ENCODE data around the gene TMEM106A.
"Not testable (repeated sequence)": the region's sequence is repeated elsewhere in the genome, so short reads cannot be mapped to it uniquely, and the experiment has no call there.

The TMEM106A gene

DNA sequence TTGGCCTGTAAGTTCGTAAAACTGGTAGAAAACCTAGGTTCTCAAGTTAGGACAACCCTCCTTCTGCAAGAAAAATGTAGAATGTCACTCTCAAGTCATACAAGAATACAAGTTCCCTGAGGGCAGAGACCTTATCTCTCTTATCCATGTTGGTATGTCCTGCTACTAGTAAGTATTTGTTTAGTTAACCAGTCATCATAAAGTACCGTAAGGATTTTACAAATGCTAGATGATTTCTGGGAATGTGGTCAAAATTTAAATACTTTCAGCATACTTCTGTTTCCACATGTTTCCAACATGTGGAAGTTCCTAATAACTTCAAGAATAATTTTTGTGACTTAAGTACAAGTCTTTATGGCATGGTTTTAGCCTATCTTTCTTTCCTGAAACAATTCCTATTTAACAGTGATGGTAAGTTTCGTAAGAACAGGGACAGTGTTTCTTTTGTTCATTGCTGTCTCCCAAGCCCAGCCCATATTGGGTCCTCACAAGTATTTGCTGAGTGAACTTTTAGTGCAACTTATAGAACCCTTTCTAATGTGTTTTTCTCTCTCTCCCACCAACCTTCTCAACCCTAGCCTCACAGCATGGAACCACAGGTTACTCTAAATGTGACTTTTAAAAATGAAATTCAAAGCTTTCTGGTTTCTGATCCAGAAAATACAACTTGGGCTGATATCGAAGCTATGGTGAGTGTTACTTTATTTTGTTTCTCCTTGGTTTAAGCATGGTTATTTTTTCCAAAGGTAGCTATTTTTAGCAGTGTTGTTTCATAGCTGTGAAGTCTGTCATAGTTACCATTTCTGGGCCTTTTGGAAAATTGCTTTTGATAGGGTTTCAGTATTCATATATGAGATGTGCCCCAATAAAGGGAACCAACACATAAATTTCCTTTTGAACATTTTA lies 36.2 kb upstream of the TMEM106A start:
- H3K27ac ChIP-seq: no peak overlapping the region; the same call in 1 of the 2 replicates
- TF ChIP-seq ZFX (IDR thresholded peaks at IDR 0.05; ENCODE audit: borderline replicate concordance): no peak
- TF ChIP-seq, protein P1, sequence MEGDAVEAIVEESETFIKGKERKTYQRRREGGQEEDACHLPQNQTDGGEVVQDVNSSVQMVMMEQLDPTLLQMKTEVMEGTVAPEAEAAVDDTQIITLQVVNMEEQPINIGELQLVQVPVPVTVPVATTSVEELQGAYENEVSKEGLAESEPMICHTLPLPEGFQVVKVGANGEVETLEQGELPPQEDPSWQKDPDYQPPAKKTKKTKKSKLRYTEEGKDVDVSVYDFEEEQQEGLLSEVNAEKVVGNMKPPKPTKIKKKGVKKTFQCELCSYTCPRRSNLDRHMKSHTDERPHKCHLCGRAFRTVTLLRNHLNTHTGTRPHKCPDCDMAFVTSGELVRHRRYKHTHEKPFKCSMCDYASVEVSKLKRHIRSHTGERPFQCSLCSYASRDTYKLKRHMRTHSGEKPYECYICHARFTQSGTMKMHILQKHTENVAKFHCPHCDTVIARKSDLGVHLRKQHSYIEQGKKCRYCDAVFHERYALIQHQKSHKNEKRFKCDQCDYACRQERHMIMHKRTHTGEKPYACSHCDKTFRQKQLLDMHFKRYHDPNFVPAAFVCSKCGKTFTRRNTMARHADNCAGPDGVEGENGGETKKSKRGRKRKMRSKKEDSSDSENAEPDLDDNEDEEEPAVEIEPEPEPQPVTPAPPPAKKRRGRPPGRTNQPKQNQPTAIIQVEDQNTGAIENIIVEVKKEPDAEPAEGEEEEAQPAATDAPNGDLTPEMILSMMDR (IDR thresholded peaks at IDR 0.05): no peak

GRCh38 chr17:43176119-43176570 lies 35.5 kb upstream of the TMEM106A start:
- no peak overlapping the region; the same call in 1 of the 2 replicates for H3K27ac ChIP-seq
- no peak for TF ChIP-seq ZFX (IDR thresholded peaks at IDR 0.05; ENCODE audit: borderline replicate concordance)
- TF ChIP-seq, protein P1 (IDR thresholded peaks at IDR 0.05): no peak

DNA sequence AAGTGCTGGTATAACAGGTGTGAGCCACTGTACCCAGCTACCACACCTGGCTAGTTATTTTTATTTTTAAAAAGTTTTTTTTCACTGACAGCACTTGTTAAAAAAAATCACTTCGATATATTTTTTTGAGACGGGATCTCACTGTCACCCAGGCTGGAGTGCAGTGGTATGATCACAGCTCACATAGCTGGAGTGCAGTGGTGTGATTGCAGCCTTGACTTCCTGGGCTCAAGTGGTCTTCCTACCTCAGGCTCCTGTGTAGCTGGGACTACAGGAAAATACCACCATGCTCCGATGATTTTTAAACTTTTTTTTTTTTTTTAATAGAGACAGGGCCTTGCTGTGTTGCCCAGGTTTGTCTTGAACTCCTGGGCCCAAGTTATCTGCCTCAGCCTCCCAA lies 27.8 kb upstream of the TMEM106A start:
- TF ChIP-seq, protein P1 (IDR thresholded peaks at IDR 0.05): no peak
- no peak for TF ChIP-seq ZFX (IDR thresholded peaks at IDR 0.05; ENCODE audit: borderline replicate concordance)
- H3K27ac ChIP-seq: no peak overlapping the region

- H3K27ac ChIP-seq: not testable (repeated sequence)
Measured at GRCh38 chr17:43186656-43187055, 25.0 kb upstream of the TMEM106A start.

GRCh38 chr17:43193251-43193650 lies 18.4 kb upstream of the TMEM106A start:
- TF ChIP-seq, protein P1 (IDR thresholded peaks at IDR 0.05): no peak
- no peak for TF ChIP-seq ZFX (IDR thresholded peaks at IDR 0.05; ENCODE audit: borderline replicate concordance)
- no peak overlapping the region for H3K27ac ChIP-seq

GRCh38 chr17:43199633-43200032 lies 12.0 kb upstream of the TMEM106A start:
- no peak overlapping the region for H3K27ac ChIP-seq
- no peak for TF ChIP-seq ZFX (IDR thresholded peaks at IDR 0.05; ENCODE audit: borderline replicate concordance)
- TF ChIP-seq, protein P1 (IDR thresholded peaks at IDR 0.05): no peak

DNA sequence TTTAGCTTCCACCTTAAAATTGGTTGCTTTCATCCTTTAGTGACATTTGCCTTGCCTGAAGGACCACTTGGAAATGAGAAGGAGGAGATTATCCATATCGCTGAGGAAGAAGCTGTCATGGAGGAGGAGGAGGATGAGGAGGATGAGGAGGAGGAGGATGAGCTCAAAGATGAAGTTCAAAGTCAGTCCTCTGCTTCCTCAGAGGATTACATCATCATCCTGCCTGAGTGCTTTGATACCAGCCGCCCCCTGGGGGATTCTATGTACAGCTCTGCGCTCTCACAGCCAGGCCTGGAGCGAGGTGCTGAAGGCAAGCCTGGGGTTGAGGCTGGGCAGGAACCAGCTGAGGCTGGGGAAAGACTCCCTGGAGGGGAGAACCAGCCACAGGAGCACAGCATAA lies 11.5 kb upstream of the TMEM106A start:
- no peak overlapping the region for H3K27ac ChIP-seq

DNA sequence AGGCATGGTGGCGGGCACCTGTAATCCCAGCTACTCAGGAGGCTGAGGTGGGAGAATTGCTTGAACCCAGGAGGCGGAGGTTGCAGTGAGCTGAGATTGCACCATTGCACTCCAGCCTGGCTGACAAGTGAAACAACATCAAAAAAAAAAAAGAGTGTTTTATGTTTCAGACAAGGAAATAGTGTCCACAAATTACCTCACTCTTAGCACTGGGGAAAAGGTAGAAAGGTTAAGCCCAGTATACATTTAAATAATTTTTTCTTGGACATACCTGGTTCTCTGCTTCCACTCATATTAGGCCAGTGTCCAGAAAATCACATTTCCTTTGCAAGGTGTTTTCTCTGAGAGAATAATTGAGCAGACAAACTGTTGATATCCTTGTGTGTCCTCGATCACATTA lies 8.7 kb upstream of the TMEM106A start:
- H3K27ac ChIP-seq: not testable (repeated sequence)

More for the DNA sequence above, 11.5 kb upstream of the TMEM106A start:
- TF ChIP-seq, protein P1 (IDR thresholded peaks at IDR 0.05): no peak
